Erythroblast (primary cell): Measurements from ENCODE around the gene ANKH.

ENCODE experiments used
- GATA1 ChIP-seq: IDR thresholded peaks from 2 replicates; pipeline ENCODE4 v1.6.1; 2011; ENCODE audit warnings: low read depth, mild to moderate bottlenecking, control low read depth, low read length, moderate library complexity
- POLR2A ChIP-seq: IDR thresholded peaks from 2 replicates; pipeline ENCODE4 v1.6.1; 2011; ENCODE audit warnings: mild to moderate bottlenecking, low read length

GRCh38 chr5:14748180-14748900 is 123.2 kb downstream of the ANKH start:
- TF ChIP-seq POLR2A (no peak), GATA1 (no peak)
